CD4-positive, alpha-beta T cell treated with Interleukin-10 for 1 hour (primary cell): ENCODE data around the gene PRDM11.

ENCODE experiments used
- DNase-seq: peaks from one replicate; pipeline ENCODE4 v3.0.0-alpha.2; 2020

PRDM11 gene

DNA sequence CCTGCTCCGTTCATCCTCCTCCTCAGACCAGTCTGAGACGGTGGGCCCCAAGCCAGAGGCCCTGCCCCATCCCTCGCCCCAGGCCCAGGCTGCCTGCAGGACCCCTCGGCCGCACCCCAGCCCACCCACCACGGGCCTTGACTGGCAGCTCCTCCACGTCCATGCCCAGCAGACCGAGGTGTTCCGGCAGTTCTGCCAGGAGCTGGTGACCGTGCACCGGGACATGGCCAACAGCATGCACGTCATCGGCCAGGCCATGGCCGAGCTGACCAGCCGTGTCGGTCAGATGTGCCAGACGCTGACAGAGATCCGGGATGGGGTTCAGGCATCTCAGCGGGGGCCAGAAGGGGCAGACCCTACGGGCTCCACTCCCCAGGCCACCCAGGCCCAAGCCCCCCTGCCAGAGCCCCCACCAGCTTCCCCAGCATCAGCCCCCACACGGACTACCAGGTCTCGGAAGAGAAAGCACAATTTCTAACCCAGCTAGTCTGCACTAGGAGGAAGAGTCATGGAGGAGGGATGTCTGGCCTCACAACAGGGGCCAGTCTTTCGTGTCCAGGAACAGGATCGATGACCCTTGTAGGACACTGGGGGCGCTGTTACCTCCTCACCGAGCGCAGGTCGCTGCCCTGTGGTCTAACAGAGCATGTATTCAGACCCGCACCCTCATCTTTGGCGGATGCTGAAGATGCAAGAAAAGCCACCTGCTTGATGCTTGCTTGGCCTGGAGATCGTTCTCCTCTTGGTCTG is 66.3 kb downstream of the PRDM11 start:
- no peak for DNase-seq

DNA sequence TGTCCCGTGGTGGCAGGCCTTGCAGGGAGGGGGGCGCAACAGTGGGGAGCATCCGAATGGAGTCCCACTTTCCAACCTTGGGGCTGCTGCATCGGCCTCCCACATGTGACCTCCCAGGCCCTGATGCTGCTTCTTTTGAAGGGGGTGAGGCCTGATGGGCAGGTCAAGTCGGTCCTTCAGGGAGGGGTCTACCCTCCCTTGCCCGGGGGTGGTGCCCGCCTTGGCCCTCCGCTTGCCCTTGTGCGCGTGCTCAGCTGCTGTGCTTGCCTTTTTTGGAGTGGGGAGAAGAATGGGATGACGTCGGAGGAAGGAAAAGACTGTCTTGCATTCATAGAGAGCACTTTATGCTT is 66.9 kb downstream of the PRDM11 start:
- no peak for DNase-seq

DNA sequence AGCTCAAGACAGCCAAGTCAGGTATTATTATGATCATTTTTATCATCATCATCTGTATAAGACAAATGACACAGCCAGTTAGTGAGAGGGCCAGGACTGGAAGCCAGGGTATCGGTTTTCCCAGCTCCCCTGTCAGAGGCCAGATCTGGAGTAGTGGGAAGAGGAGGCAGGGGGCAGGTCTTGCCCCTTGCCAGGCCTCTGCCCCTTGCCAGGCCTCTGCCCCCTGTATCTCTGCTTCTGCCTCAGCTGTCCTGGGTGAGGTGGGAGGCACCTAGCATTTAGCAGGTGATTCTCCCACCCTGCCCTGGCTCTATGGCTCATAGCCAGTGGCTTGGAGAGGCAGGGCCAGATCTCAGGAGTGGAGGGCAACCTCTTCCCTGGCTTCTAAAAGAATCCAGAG is 67.3 kb downstream of the PRDM11 start:
- no peak for DNase-seq

DNA sequence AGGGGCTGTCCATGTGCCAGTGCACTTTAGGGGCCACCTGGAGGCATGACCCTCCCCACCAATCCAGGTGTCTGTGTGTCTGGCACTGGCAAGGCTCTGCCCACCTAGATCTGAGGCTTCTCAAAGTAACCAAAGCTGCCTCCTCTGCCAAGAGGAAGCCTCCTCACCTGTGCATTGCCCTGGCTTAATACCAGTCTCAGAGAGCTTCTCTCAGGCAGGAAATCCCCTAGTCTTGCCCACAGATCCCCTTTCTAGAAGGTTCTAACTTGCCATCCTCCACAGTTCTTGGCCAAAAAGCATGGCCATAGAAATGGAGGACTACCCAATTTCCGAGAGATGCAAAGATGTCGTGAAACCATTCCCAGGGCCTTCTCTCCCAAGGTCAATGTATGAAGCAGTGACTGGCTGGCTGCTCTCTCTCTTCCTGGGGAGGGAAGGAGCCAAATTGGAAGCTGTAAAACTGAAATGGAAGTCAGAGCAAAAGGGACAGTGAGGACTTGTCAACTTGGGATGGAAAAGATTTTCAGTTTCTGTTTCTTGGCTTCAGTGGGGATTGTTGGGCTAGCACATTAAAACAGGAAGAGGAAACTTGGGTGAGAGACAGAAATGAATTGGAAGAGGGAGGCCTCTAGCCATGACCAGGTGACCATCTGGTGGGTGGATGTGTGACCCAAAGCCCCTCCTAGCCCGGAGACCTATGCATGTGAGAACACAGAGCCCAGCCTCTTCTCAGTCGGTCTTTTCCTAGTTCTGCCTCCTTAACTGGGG is 68.8 kb downstream of the PRDM11 start:
- no peak for DNase-seq

DNA sequence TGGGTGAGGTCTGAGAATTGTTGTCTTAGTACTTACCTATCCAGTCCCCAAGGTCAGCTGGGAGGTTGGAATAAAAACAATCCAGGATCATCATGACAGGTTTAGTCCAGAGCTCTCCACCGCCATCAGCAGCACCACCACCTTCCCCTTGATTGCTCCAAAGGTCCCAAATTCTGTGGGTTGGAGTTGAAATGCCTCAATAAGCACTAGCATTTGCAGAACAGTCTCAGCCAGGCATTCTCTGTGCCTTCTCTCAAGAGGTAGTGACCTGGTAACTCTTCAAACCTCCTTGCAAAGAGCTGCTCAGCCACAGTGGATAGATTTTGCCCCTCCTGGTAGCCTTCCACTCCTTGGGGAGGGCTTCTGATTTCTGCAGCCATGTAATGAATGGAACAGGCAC is 69.6 kb downstream of the PRDM11 start:
- no peak for DNase-seq

DNA sequence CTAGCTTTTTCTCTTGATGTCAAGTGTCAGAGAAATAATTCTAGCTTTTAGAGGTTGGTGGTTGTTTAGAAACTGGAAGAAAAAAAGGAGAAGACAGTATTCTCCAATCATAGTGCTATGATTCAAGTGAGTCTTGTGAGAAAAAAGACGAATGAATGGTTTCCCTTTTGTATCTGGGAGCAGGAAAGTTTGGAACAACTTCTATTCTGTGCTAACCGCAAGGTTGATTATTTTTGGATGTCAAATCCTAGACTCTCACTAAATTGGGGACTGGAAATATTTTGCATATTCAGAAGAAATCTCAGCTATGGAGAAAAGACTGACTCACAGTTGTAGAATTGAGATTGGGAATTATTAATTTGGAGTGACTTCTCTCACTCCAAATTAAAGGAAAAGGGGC is 70.5 kb downstream of the PRDM11 start:
- no peak for DNase-seq

DNA sequence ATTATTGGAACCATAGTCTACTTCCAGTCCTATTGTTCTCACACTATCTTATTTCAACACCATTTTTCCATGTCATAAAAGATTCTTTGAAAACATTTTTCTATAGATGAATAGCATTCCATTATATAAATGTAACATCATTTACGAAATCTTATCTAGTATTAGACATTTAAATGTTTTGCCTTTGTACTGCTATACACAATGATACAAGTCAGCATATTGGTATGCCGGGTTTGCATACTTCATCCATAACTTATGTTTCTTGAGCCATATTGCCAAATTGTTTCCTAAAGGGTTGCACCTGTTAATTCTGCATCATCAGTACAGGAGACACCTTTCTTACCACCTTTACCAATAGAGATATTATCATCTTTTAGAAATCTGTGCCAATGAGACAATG is 71.6 kb downstream of the PRDM11 start:
- no peak for DNase-seq

DNA sequence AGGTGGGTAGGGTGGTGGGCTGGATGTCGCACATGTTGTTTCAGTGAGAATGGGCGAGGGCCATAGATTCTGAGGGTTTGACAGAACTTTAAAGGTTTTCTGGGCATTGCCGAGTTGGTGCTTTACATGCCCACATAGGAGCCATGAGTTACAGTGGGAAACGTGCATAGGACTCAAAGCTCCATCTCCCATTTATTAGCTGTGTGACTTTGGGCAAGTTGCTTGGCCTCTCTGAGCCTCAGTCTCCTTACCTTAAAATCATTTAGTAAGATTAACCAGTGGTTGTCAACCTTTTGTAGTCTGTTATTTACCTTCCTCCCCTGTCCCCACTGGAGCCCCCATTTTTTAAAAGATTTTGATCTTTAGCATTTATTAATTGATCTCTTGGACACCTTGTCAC is 72.3 kb downstream of the PRDM11 start:
- no peak for DNase-seq

DNA sequence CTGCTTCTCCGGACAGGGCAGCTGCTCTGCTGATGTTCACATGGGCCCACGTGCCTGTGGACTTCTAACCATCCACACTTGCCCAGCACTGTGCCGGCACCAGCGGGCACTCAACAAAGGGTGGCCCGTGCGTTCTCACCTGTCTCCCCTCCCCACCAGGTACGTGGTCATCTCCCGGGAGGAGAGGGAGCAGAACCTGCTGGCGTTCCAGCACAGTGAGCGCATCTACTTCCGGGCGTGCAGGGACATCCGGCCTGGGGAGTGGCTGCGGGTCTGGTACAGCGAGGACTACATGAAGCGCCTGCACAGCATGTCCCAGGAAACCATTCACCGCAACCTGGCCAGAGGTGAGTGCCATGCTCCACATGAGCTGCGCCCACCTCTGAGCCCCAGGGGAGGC is 73.0 kb downstream of the PRDM11 start:
- DNase-seq = no peak

DNA sequence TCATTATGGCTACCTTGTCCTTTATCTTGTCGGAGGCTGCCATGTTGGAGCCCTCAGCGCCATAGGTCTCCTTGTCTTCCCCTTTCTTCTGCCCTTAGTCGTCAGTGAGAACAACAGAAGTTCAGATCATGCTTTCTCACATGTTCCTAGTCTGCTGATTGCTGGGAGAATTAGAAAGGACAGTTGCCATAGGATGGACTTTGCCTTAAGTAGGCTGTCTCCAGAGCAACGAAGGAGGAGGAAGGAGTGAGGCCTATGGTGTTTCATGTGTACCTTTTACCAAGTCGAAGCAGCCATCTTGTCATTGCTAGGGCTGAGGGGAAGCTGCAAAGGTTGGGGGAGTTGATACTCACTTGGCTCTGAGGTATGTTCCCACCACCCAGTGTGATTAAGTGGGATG is 77.1 kb downstream of the PRDM11 start:
- DNase-seq = no peak

DNA sequence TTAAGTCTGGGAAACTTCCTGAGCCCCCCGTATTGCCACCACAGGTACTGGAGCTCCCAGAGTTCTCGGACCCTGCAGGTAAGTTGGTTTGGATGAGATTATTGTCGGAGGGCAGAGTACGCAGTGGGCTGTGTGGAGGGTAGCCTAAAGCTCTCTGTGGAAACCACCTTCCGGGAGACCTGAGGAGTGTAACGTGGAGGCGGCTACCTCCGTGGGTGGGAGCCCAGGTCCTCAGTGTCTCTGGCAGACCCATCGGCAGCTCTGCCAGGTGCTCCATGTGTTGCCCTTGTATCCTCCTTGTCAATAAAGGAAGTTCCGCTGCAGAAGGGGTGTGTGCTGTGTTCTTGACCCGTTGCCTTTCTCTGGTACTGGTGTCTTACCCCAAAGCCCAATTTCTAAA is 78.3 kb downstream of the PRDM11 start:
- DNase-seq = no peak

DNA sequence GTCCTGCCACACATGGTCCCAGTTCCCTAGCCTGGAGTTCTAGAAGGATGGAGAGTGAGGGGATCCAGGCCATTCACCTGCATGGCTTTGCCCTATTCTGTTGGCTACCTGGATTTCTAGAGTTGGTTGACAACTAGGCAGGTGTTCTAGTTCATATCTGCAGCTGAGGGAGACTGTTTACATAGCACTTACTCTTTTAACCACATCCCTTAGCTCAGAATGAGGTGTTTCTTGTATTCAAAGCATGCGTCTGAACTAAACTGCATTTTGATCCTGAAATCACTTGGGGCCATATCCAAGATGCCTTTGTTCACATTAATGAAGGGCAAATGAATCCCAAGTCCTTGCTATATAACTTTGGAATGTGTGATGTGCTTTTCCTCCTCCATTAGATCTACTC is 78.8 kb downstream of the PRDM11 start:
- no peak for DNase-seq

DNA sequence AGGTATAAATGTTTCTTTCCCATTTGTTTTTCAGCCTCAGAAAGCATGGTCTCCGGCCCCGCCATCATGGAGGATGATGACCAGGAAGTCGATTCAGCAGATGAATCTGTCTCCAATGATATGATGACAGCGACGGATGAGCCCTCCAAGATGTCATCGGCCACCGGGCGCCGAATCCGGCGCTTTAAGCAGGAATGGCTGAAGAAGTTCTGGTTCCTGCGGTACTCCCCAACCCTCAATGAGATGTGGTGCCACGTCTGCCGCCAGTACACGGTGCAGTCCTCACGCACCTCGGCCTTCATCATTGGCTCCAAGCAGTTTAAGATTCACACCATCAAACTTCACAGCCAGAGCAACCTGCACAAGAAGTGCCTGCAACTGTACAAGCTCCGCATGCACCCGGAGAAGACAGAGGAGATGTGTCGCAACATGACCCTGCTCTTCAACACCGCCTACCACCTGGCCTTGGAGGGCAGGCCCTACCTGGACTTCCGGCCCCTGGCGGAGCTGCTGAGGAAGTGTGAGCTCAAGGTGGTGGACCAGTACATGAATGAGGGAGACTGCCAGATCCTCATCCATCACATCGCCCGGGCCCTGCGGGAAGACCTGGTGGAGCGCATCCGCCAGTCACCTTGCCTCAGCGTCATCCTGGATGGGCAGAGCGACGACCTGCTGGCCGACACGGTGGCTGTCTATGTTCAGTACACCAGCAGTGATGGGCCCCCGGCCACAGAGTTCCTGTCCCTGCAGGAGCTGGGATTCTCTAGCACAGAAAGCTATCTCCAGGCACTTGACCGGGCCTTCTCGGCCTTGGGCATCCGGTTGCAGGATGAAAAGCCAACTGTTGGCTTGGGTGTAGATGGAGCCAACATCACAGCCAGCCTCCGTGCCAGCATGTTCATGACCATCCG is 79.8 kb downstream of the PRDM11 start:
- DNase-seq = no peak

DNA sequence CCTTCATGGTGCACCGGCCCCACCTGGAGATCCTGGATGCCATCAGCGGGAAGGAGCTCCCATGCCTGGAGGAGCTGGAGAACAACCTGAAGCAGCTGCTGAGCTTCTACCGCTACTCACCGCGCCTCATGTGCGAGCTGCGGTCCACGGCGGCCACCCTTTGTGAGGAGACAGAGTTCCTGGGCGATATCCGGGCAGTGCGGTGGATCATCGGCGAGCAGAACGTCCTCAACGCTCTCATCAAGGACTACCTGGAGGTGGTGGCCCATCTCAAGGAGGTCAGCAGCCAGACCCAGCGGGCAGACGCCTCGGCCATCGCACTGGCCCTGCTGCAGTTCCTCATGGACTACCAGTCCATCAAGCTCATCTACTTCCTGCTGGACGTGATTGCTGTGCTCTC is 80.5 kb downstream of the PRDM11 start:
- DNase-seq = no peak

DNA sequence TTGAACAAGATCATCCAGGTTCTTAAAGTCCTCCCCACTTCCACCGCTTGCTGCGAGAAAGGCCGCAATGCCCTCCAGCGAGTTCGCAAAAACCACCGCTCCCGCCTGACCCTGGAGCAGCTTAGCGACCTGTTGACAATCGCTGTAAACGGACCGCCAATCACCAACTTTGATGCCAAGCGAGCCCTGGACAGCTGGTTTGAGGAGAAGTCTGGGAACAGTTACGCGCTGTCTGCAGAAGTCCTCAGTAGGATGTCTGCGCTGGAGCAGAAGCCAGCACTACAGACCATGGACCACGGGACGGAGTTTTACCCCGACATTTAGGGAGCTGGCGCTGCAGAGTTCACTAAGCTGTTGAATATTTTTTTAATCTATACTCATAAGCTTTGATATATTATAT is 81.4 kb downstream of the PRDM11 start:
- DNase-seq = no peak

DNA sequence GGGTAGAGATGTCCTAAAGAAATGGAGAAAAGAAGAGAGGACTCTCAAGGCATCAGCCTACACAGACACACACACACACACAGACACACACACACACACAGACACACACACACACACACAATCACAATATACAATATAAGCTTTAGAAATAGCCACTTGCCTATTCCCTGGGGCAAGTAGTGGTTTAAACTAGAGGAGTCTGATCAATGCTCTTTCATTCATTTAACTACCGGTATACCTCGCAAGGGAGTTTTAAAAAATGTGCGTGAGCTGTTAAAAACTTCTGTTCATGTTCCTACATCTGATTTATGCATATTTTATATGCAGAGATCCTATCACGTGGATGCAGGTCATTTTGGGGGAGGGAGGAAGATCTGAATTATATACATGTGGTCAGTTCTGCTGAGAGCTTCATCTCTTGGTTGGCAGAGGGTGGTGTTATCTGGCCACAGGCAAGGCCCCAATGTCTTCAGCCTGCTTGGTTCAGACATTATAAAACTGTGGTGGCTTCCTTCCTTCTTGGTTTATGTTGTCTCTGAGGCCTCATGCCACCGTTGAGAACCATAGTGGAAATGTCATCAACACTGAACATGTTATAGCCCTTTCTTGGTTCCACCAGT is 83.1 kb downstream of the PRDM11 start:
- no peak for DNase-seq

DNA sequence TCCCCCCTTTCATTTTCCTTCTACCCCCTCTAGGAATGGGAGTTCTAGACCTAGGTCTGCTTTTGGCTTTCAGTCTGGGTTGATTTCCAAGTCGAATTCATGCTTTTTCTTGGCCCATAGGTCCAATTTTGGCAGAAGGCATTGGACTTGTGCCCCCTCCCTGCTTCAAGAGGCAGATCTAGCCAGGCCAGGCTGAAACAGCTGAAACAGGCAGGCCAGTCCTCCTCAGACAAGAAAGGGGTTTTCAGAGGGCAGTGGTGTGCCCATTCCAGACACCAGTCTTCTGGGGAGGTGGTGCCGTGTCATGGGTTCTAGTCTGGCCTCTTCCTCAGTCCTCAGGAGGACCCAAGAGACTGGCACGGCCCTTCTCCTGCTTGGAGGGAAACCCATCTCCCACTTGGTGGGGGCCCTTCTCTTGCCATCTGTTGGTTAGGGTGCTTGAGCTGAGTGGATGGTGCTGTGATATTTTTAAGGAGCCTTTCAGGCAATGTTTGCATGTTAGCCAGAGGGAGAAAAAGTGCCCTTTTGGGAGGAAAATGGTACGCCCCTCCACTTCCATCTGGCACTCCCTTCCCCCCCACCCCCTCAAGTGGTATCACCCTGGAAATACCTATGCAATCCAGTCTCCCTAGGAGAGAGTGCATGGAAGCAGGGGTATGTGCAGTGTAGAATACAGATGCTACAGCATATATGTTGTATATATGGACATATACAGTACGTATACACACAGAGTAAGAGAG is 86.1 kb downstream of the PRDM11 start:
- no peak for DNase-seq

DNA sequence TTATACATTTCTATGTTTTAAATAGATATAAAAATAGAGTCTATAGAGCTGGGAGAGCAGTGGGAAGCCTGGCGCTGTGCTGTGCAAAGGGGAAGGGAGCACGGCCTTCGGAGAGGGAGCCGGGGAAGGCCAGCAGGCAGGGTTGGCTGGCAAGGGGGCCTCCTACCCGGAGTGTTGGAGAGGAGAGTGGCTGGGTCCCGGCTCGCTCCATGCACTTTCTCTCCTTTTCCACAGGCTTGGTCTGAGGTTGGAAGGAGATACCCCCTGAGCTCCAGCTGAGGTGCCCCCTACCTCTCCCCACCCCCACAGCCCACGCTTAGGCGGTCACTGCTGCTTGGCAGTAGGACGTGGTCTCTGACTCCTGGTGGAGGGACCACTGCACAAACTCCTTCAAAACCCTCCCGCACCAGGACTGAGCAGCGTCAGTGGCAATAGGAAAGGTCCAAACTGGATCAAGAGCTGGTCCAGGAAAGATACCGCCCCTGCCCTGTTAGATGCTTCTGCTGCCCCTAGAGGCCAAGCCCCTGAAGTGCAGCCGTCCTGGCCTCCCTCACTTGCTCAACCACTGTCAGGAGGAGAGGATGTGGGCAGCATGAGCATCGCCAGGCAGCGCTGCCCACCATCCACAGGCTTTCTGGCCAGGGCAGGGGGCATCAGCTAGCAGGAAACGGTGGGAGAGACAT is 86.8 kb downstream of the PRDM11 start:
- peak; percentile 56 for DNase-seq

DNA sequence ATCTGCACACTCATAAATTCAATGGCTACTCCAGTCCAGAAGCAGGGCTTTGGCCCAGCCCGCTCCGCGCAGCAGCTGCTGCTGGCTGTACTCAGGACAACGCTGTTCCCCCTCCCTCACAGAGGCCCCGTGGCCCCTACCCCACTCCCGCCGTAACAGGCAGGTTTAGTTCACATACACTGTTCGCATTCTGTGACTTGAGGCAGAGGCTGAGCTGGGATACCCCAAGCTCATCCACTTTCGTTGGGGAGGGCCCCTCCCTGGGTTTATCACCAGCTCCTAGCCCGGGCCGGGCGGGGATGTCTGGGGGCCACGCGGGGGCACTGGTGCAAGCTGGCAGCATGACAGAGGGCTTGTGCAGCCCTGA is 87.3 kb downstream of the PRDM11 start:
- no peak for DNase-seq

DNA sequence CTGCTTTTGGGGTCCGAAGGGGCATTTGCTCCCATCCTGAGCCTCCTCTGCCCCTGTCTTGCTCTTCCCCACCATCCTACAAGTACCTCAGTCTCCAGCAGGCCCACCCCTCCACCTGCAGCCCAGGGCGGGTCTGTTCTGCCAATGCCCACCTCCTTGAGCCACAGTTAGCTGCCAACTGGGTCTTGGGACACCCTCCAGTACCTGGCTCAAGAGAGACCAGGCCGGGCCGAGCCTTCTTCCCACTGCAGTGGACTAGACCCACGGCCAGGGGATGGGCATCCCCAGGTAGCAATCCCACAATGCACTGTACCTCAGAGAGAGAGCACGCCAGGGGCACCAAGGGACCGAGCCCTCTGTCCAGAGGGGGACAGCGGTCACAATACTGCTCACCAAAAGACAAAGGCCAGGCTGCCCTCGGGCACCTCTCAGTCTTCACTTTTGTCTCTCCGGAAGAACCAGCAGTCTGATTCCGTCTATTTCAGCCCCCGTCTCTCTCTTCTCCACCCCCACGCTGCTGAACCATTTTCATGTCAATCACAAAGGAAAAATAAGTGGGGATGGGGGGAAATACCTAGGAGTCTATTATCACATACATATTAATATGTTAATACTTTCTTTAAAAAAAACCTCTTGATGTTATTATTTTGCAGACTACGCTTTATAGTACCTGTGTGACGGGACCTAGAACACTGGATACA is 88.0 kb downstream of the PRDM11 start:
- DNase-seq = no peak

DNA sequence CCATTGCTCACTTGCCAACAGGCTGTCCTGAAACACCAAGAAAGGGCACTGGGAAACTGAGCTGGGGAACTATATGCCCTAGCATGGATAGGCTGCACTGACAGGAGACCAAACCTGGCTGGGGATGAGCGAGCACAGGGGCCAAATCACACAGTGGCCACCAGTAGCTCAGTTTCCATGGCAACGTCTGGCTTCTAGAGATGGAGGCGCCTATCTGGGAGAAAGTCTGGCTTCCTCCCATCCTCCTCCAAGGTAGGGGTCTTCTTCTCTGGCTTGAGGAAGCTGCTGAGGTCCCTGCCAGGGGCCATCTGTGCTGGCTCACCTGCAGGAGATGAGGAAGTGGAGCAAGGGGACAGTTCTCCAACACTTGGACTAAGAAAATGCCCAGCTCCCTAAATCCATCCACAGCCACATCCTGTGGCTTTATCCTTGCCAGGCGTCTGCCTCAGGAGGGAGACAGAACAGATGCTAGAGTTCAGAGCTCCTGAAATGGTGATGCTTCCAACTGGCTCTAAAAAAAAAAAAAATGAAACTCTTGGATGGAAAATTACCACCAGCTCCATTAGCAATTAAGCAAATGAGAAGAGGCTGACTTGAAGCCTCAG is 91.4 kb downstream of the PRDM11 start:
- DNase-seq = no peak
